GM21515 (cell line): ENCODE data around the gene PRKD2.
"Not testable (repeated sequence)": the region's sequence is repeated elsewhere in the genome, so short reads cannot be mapped to it uniquely, and the experiment has no call there.

Experiments used
- ATAC-seq: cut with Tn5 transposase; IDR thresholded peaks from one replicate; pipeline ENCODE4 v1.9.1; 2021; ENCODE audit not compliant: unreplicated experiment

The PRKD2 gene

DNA sequence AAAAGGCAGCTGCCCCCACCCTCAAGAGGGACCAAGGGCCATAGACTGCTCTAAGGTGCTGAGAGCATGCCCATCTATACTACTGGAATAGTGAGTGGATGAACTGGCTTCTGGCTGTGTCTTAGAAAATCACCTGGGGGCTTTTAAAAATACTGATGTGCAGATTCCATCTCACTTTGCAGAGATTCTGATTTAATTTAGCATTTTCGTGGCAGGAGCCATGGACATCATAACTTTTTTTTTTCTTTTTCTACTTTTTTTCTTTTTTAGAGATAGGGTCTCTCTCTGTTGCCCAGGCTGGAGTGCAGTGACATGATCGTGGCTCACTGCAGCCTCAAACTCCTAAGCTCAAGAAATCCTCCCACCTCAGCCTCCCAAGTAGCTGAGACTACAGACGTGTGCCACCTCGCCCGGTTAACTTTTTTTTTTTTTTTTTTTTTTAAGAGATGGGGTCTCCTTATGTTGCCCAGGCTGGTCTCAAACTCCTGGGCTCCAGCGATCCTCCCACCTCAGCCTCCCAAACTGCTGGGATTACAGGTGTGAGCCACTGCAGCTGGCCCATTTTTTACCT, 4.1 kb downstream of the PRKD2 start:
- ATAC-seq: not testable (repeated sequence)

- ATAC-seq: no peak
Measured at GRCh38 chr19:46710687-46711086, 6.2 kb downstream of the PRKD2 start.

DNA sequence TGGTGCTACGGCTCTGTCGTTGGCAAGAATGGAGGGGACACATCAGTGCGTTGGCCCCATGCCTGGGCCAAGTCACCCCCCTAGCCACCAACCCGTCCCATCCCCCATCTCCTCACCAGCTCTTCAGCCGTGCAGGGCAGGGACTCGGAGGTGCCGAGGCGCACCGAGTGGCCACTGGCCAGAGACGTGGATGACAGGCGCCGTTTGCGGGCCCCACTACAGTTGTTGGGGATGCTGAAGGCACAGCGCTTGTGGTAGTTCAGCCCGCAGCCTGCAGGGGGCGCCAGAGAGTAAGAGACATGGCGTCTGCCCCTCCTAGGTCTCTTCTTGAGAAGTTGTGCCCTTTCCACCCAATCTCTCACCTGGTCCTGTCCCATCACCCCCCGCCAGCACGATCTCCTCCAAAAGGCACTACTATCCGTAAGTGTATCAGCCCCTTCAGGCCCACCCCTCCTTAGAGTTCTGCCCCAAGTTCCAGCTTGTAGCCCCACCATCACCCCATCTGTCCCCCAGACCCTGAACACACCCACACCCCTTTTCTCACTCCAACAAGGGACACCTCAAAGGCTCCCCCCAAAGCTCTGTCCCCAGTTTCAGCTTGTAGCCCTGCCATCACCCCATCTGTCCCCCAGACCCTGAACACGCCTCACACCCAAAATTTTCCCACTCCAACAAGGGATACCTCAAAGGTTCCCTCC, 12.4 kb downstream of the PRKD2 start:
- no peak for ATAC-seq

GRCh38 chr19:46700704-46701103, 16.2 kb downstream of the PRKD2 start:
- ATAC-seq: no peak

- no peak for ATAC-seq
Measured at GRCh38 chr19:46698395-46699321, 18.3 kb downstream of the PRKD2 start.

DNA sequence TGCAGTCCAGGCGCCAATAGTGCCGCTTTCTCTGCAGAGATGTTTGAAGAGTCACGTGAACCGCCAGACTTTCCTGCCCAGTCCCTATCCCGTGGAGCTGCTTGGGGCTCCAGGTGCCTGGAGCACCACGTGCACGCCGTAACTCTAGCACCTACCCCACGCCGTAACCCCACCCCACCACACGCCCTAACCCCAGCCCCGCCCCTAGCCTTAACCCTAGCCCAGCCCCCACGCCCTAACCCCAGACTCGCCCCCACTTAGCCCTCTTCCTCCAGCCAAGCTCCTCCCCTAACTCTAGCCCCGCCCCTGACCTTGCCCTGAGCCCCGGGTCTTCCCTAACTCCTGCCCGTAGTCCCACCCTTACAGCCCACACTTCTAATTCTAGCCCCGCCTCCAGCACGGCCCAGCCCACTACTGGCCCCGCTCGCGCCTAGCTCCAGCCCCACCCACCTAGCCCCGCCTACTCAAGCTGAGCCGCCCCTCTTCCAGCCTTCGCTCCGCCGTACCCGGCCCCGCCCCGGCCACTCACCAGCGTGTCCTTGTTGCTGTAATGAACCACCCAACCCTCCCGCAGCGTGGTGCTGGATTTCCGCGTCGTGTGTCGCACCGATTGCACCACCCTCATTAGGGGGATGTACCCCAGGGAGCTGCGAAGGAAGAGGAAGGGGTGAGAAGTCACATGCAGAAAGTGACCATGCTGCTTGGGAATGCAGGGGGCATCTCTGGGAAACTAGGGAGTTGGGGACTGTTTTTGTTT, 19.5 kb downstream of the PRKD2 start:
- no peak for ATAC-seq

DNA sequence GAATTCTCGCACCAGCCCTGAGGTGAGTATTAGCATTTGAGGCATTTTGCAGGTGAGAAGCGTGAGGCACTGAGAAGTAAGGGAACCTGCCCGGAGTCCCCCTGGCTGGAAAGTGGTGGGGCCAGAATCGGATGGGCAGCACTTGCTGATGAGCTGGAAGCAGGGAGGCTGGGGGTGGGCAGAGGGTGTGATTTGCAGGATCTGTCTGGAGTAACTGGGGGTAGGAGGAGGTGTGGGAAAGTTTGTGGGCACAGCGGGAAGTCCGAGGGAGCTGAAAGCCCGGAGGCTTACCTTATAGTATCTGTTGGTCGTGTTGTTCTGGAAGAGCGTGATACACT, 20.1 kb downstream of the PRKD2 start:
- no peak for ATAC-seq

DNA sequence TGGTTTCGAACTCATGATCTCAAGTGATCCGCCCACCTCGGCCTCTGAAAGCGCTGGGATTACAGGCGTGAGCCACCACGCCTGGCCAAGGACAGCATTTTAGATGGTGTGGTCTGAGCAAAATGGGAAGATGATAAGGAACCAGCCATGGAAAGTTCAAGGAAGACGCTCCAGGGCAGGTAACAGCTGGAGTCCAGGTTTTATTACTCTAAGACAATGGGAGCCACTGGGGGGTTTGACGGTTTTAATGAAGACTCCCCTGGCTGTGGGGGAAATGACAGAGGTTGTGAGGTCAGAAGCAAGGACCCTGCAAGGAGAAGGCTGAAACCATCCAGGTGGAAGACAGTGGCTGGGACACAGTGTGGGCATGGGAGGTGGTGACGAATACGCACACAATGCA, 20.9 kb downstream of the PRKD2 start:
- ATAC-seq: no peak

DNA sequence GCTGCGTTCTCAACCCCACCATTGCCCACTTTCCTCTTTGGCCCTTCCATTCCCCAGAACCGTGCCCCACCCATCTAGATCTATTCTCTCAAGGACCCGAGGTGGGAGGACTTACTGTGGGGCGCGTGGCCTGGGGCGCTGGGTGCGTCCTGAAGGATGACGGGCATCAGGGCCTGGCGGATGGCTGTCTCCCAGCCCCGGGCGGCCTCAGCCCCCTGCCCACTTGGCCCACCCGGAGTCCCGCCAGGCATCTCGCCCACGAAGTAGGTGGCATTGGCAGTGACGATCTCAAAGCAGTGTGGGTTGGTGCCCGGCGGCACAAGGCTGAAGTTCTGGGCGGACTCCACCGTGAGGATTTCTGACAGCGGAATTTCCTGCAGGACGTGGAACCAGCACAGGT, 23.2 kb downstream of the PRKD2 start:
- ATAC-seq: no peak

- ATAC-seq: no peak
Measured at GRCh38 chr19:46692918-46693722, 23.8 kb downstream of the PRKD2 start.

DNA sequence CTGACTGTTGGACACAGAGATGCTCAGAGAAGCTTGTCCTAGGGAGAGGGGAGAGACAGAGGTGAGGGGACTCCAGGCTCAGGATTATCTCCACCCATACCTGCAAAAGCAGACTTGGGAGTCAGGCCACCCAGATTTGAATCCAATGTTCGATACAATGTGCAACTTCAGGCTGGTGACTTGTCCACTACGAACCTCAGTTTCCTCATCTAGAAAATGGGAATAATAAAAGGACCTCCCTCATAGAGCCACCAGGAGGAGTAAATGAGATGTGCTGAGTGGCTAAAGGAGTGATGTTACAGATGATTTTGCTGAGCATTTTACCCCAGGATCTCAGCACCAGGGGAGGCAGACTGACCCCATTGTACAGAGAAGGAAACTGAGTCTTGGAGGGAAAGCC, 25.0 kb downstream of the PRKD2 start:
- no peak for ATAC-seq

DNA sequence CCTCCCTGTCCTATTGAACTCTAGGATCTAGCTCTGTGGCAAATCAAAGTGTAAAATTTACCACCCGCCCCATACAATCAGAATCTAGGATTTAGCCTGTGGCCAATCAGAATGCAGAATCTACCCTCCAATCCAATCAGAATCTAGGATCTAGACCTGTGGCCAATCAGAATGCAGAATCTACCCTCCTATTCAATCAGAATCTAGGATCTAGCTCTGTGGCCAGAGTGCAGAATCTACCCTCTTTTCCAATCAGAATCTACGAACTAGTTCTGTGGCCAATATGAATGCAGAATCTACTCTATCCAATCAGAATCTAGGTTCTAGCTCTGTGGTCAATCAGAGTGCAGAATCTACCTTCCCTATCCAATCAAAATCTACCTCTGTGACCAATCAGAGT, 25.8 kb downstream of the PRKD2 start:
- no peak for ATAC-seq

DNA sequence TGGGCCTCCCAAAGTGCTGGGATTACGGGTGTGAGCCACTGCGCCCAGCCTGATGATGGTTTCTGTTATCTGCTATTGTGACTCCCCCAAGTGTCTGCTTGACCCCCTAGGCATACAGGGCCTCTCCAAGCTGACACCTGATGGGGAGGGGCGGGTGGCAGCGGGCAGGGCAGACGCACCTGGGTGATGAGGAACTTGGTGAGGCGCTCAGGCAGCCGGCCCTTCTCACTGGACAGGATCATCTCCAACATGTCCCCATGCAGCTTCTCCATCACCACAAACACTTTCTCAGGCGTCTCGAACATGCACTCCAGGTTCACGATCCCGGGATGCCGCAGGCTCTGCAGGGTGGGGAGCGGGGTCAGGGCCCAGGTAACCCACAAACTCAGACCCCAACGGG, 27.6 kb downstream of the PRKD2 start:
- no peak for ATAC-seq

DNA sequence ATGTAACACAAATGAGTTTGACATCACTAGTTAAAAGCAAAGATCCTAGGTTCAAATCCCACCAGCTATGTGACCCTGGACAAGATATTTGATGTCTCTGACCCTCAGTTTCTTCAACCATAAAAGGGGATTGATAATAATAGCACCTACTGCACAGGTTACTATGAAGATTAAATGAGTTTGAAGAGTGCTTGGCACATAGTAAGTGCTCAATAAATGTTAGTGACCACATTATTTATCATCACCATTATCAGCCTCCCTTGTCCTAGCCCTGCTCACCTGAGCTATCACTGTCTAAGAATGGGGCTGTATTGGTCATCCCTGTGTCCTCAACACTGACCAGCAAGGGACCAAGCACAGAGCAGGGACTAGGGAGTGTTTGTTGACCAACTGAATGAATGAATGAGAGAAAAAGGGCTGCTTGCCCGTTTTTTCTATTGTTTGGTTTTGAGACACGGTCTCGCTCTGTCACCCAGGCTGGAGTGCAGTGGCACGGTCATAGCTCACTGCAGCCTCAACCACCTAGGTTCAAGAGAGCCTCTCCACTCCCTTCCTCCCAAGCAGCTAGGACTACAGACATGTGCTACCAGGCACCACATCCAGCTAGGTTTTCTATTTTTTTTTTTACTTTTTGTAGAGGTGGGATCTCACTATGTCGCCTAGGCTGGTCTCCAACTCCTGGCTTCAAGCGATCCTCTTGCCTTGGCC, 29.3 kb downstream of the PRKD2 start:
- no peak for ATAC-seq

DNA sequence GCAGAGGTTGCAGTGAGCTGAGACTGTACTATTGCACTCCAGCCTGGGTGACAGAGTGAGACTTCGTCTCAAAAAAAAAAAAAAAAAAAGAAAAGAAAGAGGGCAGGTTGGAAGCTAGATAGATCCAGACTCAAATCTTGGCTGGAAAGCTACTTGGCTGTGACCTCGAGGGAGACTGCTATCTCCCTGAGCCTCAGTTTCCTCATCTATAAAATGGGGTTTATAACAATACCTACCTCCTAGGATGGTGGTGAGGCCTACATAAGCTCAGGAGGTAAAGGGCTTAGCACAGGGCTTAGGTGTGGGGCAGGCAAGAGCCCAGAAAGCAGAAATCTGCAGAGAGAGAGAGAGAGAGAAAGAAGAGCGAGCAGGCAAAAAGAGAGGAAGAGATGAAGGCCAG, 31.7 kb downstream of the PRKD2 start:
- no peak for ATAC-seq

DNA sequence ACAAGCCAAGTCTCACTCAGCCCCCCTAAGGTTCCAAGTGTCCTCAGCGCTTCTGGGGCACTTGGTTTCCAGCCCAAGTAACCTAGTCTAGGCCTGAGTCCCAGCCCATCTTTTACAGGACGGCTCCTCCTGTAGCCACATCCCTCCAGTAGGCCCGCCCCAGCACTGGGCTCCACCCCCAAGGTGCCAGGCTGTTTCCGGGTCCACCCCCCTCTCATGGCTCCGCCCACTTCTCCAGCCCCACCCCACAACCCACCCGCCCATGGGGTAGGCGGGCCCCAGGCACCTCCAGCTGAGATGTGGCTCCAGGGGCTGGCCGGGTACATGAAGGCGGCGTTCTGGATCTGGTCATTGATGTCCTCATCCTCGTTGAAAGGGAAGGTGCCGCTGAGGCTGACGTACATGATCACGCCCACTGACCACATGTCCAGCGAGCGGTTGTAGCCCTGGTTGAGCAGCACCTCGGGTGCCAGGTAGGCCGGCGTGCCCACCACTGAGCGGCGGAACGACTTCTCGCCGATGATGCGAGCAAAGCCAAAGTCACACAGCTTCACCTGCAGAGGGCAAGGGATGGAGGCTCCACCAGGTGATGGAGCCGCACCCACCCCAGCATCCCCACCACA, 38.7 kb downstream of the PRKD2 start:
- ATAC-seq: no peak

DNA sequence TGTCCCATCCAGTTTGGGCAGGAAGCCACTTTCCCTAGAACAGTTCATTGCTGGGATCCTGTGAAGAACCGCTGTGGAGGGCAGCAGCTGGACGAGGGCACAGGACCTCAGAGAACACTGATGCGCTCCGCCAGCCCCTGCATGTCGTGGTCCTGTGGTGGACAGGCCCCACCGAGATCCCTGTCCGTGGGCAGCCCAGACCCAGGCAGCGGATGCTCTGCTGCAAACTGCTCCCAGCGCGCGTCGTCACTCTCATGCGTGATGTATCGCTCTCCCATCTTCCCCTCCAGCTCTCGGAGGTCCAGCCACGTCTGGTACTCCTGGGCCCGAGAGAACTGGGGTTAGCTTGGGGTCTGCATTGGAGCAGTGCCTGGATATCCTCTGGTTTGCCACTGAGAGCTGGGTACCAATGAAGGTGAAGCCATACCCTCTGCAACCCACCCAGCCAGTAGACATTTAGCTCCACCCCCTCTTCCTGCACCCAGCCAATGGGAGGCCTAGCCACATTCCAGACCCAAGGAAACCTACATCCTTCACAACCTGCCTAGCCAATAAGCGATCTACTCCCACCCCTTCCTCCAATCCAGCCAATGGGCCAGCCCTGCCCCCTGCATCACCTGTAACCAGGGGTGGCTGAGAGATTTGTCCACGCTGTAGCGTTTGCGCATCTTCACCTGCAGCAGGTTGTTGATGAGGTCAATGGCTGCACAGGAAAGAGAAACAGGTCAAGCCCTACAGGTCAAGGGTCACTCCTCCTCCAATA, 42.3 kb downstream of the PRKD2 start:
- no peak for ATAC-seq

- ATAC-seq: no peak
Measured at GRCh38 chr19:46670813-46671212, 46.1 kb downstream of the PRKD2 start.

GRCh38 chr19:46668662-46669061, 48.3 kb downstream of the PRKD2 start:
- no peak for ATAC-seq
